Fibroblast of lung (primary cell): ENCODE data around the gene MCM3AP.

Source experiments
- EZH2 ChIP-seq: IDR thresholded peaks from 2 replicates; pipeline ENCODE4 v1.5.1; 2012; ENCODE audit warnings: low read length, control low read depth, mild to moderate bottlenecking; ENCODE audit errors: missing control alignments
- TF ChIP-seq, protein P1 (sequence below), 2 donors: IDR thresholded peaks in 1 of 2; conservative IDR thresholded peaks in 1 of 2; 1 replicate in 1 of 2; 2 replicates in 1 of 2; pipeline ENCODE4 v1.5.1; 2011 to 2012; ENCODE audit warnings: low read length in 2 of 2, control low read depth in 1 of 2, inconsistent platforms in 1 of 2, low read depth in 1 of 2, mild to moderate bottlenecking in 1 of 2

DNA sequence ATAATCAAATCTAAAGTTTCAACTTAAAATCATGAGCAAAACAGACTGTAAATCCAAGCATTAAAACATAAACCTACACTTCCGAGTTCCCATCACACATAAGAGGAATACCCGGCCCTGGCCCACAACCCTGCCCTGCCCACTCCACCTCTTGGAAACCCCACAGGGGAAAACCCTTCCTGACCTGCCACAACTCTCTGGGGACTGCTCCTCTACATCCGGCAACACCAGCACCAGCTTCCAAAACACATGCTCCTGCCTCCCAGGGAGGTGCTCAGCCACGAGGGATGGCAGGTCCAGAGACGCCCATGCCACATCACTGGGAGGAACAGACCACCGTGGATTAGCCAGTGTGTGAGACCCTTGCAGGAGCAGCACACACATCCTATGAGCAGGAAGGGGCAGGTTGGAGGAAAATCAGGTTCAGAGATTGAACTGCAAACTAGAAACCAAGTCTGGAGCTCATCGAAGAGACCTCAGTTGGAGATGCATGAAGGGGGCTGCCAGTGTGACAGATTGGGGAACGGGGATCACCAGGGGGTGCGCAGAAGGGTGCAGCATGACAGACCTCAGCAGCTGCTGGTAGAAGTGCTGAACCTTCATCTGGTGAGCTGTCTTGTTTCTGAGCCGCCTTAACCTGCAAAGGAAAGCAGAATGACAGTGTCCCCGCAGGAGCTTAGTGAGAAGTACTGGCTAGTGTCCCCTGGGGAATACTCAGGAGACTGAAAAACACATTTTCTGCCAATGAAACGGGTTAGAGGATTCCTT lies 31.0 kb downstream of the MCM3AP start:
- TF ChIP-seq, protein P1, sequence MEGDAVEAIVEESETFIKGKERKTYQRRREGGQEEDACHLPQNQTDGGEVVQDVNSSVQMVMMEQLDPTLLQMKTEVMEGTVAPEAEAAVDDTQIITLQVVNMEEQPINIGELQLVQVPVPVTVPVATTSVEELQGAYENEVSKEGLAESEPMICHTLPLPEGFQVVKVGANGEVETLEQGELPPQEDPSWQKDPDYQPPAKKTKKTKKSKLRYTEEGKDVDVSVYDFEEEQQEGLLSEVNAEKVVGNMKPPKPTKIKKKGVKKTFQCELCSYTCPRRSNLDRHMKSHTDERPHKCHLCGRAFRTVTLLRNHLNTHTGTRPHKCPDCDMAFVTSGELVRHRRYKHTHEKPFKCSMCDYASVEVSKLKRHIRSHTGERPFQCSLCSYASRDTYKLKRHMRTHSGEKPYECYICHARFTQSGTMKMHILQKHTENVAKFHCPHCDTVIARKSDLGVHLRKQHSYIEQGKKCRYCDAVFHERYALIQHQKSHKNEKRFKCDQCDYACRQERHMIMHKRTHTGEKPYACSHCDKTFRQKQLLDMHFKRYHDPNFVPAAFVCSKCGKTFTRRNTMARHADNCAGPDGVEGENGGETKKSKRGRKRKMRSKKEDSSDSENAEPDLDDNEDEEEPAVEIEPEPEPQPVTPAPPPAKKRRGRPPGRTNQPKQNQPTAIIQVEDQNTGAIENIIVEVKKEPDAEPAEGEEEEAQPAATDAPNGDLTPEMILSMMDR (conservative IDR thresholded peaks at IDR 0.05 in 1 of 2, IDR thresholded peaks at IDR 0.05 in 1 of 2; ENCODE audit: low read depth in 1 of 2, low read length in 2 of 2), result no peak
- no peak for TF ChIP-seq EZH2
